Astrocyte (in vitro differentiated cells and primary cell): ENCODE results near the gene TUBGCP4.

Source experiments
- CTCF ChIP-seq: IDR thresholded peaks from 2 replicates; pipeline ENCODE4 v1.5.1; 2011; ENCODE audit warnings: low read depth, mild to moderate bottlenecking, inconsistent platforms, low read length, moderate library complexity; ENCODE audit not compliant: insufficient read depth
- EZH2 ChIP-seq: IDR thresholded peaks from 2 replicates; pipeline ENCODE4 v1.6.1; 2012; ENCODE audit warnings: mild to moderate bottlenecking, low read length, inconsistent platforms; ENCODE audit not compliant: insufficient read depth

- TF ChIP-seq CTCF (no peak), EZH2 (no peak)
Observed at GRCh38 chr15:43370310-43370974, 459 bp upstream of the TUBGCP4 start.
